PC-9 (cell line): Measurements from ENCODE around the gene RHOA.

Source experiments
- EZH2 ChIP-seq: fragments of 200-600 bp; sonication (generic); IDR thresholded peaks from 2 replicates; pipeline ENCODE4 v1.8.0; 2017; ENCODE audit warnings: antibody characterized with exemption, low read depth
- TF ChIP-seq, protein P1 (sequence below): fragments of 200-600 bp; sonication (generic); conservative IDR thresholded peaks from 2 replicates; pipeline ENCODE4 v1.6.1; 2017; ENCODE audit warnings: mixed run types, antibody characterized with exemption, mild to moderate bottlenecking, moderate library complexity

GRCh38 chr3:49386056-49386756 is 25.6 kb downstream of the RHOA start:
- TF ChIP-seq, protein P1, sequence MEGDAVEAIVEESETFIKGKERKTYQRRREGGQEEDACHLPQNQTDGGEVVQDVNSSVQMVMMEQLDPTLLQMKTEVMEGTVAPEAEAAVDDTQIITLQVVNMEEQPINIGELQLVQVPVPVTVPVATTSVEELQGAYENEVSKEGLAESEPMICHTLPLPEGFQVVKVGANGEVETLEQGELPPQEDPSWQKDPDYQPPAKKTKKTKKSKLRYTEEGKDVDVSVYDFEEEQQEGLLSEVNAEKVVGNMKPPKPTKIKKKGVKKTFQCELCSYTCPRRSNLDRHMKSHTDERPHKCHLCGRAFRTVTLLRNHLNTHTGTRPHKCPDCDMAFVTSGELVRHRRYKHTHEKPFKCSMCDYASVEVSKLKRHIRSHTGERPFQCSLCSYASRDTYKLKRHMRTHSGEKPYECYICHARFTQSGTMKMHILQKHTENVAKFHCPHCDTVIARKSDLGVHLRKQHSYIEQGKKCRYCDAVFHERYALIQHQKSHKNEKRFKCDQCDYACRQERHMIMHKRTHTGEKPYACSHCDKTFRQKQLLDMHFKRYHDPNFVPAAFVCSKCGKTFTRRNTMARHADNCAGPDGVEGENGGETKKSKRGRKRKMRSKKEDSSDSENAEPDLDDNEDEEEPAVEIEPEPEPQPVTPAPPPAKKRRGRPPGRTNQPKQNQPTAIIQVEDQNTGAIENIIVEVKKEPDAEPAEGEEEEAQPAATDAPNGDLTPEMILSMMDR = no peak
- TF ChIP-seq EZH2 = no peak
